K562 (cell line): ENCODE measurements around the gene DHDDS. TPM values are rescaled to one million over a fixed set of nuclear protein-coding genes. Genes with fewer than 3 reads are reported as not detected.
A peak's percentile ranks its signal among the peaks of the same experiment; 100 is the strongest.

ENCODE experiments used
- BRF2 ChIP-seq: IDR thresholded peaks from 3 replicates; pipeline ENCODE4 v1.6.1; 2011; ENCODE audit warnings: borderline replicate concordance, mild to moderate bottlenecking; ENCODE audit not compliant: insufficient read length, insufficient read depth
- E2F5 ChIP-seq: sonication (generic); formaldehyde crosslinking; IDR thresholded peaks from 2 replicates; pipeline ENCODE4 v1.8.0; 2022; ENCODE audit warnings: mild to moderate bottlenecking, missing genetic modification reagents
- E4F1 ChIP-seq: fragments of 250-450 bp; sonication (Bioruptor Pico); IDR thresholded peaks from 2 replicates; pipeline ENCODE4 v1.5.0; 2021; ENCODE audit warnings: mild to moderate bottlenecking, borderline replicate concordance
- HDAC2 ChIP-seq: fragments of 450-650 bp; IDR thresholded peaks from 2 replicates; pipeline ENCODE4 v1.6.1; 2016; ENCODE audit warnings: mild to moderate bottlenecking
- ID3 ChIP-seq, 2 experiments: fragments of 250-450 bp in 1 of 2; fragments of 450-650 bp in 1 of 2; sonication (Bioruptor Pico) in 1 of 2; IDR thresholded peaks; 2 replicates each; pipeline versions ENCODE4 v1.6.1 to v1.8.0; 2016 to 2021; ENCODE audit warnings: mild to moderate bottlenecking in 2 of 2, moderate library complexity in 2 of 2, missing compliant biosample characterization in 1 of 2, missing genetic modification characterization in 1 of 2
- JUN ChIP-seq, 2 experiments: sonication (generic) in 1 of 2; formaldehyde crosslinking in 1 of 2; IDR thresholded peaks; 2 replicates each; pipeline versions ENCODE4 v1.6.1 to v1.8.0; 2012 to 2022; ENCODE audit warnings: borderline replicate concordance in 2 of 2, mild to moderate bottlenecking in 2 of 2, improper control_type of control experiment in 1 of 2, low read depth in 1 of 2, low read length in 1 of 2, missing genetic modification reagents in 1 of 2
- MLX ChIP-seq, 2 experiments: fragments of 450-650 bp in 1 of 2; sonication (generic) in 1 of 2; formaldehyde crosslinking; conservative IDR thresholded peaks; 2 replicates each; pipeline versions ENCODE4 v1.4.0 to v1.8.1; 2020 to 2022; ENCODE audit warnings: mild to moderate bottlenecking in 1 of 2, missing genetic modification reagents in 1 of 2
- SIN3A ChIP-seq, 2 experiments: fragments of 150-350 bp in 1 of 2; IDR thresholded peaks; 2 replicates each; pipeline ENCODE4 v1.6.1; 2011 to 2016; ENCODE audit warnings: borderline replicate concordance in 2 of 2, low read depth in 2 of 2, low read length in 2 of 2, mild to moderate bottlenecking in 2 of 2, moderate library complexity in 2 of 2; ENCODE audit not compliant: control insufficient read depth in 1 of 2
- SNRNP70 ChIP-seq: fragments of 200-400 bp; formaldehyde crosslinking; optimal IDR thresholded peaks from 2 replicates; pipeline ENCODE3; 2017; ENCODE audit warnings: low read depth, low read length
- TRIM25 ChIP-seq: fragments of 450-650 bp; IDR thresholded peaks from 2 replicates; pipeline ENCODE4 v1.7.0; 2016; ENCODE audit warnings: borderline replicate concordance
- ZNF347 ChIP-seq: fragments of 450-650 bp; formaldehyde crosslinking; IDR thresholded peaks from 2 replicates; pipeline ENCODE4 v1.4.0; 2020; ENCODE audit warnings: low read depth, mild to moderate bottlenecking, moderate library complexity
- ZNF431 ChIP-seq: sonication (generic); formaldehyde crosslinking; IDR thresholded peaks from 2 replicates; pipeline ENCODE4 v1.8.0; 2022; ENCODE audit warnings: mild to moderate bottlenecking, missing genetic modification reagents
- ZNF583 ChIP-seq: fragments of 250-450 bp; sonication (Bioruptor Pico); IDR thresholded peaks from 2 replicates; pipeline ENCODE4 v1.4.0; 2020
- ZNF584 ChIP-seq: fragments of 200-800 bp; sonication (Bioruptor generic); IDR thresholded peaks from 2 replicates; pipeline ENCODE4 v1.6.1; 2016; ENCODE audit warnings: low read depth, mild to moderate bottlenecking, missing genetic modification characterization, missing compliant biosample characterization
- ZNF695 ChIP-seq: fragments of 450-650 bp; formaldehyde crosslinking; IDR thresholded peaks from 2 replicates; pipeline ENCODE4 v1.4.0; 2020; ENCODE audit warnings: mild to moderate bottlenecking, moderate library complexity
- polyA plus RNA-seq, 8 experiments: library from polyadenylated mRNA; depleted of rRNA in 4 of 8; stranded (reverse) in 5 of 8; unstranded in 3 of 8; fragments of >200 nt; fragmentation: Nextera tagmentation in 2 of 8; fragmentation: Illumina TruSeq in 1 of 8; extraction: Ambion mirVana in 2 of 8; extraction: Trizol in 1 of 8; gene quantifications; 2 replicates each; pipeline versions ENCODE4 v1.2.1 to v1.2.3, GENCODE V29; 2011 to 2014; ENCODE audit warnings: inconsistent platforms in 1 of 8, missing spikeins in 1 of 8
- total RNA-seq, 7 experiments: library from RNA; depleted of rRNA in 6 of 7; stranded (reverse); fragments of >200 nt in 6 of 7; fragmentation: Illumina TruSeq in 2 of 7; extraction: Trizol in 2 of 7; gene quantifications; 2 replicates each; pipeline versions ENCODE4 v1.2.1 to v1.2.3, GENCODE V29; 2011 to 2021; ENCODE audit warnings: low replicate concordance in 1 of 7

DHDDS gene
- total and polyA plus RNA-seq, 9 of the 15 experiments (the other 6 are each of a cell fraction or from before 2014, with no cell fraction given): 33.3 to 55.0 (median 44.3) TPM

GRCh38 chr1:26471498-26472319, 39.6 kb downstream of the DHDDS start (continued):
- TF ChIP-seq ZNF584 (CRISPR knock-in tag): no peak
- TF ChIP-seq E4F1 (CRISPR knock-in tag): peak; percentile 7; the same call in 1 of the 2 replicates
- TF ChIP-seq ID3 (CRISPR knock-in tag; IDR thresholded peaks at IDR 0.05): no peak
- no peak for TF ChIP-seq ID3 (tag; IDR thresholded peaks at IDR 0.05)
- TF ChIP-seq ZNF583: no peak
- peak; percentile 86 for TF ChIP-seq HDAC2
- 0 out of 2 replicates have a peak, but pooled peaks have one; percentile 5 for TF ChIP-seq JUN (IDR thresholded peaks at IDR 0.05; ENCODE audit: borderline replicate concordance, low read depth, low read length)
- no peak for TF ChIP-seq JUN (CRISPR knock-in tag; IDR thresholded peaks at IDR 0.05; ENCODE audit: borderline replicate concordance)
- TF ChIP-seq ZNF695 (CRISPR knock-in tag): peak; percentile 70; the same call in 1 of the 2 replicates
- peak; percentile 56; the same call in 1 of the 2 replicates for TF ChIP-seq E2F5 (CRISPR knock-in tag)
- peak; percentile 63 to 78; a peak in 2 of 4 replicates for TF ChIP-seq SIN3A (IDR thresholded peaks at IDR 0.05; ENCODE audit: borderline replicate concordance in 2 of 2, control insufficient read depth in 1 of 2, low read depth in 2 of 2, low read length in 2 of 2)
- peak in 1 of 2 experiments; percentile 15; a peak in 1 of 4 replicates for TF ChIP-seq MLX (CRISPR knock-in tag; conservative IDR thresholded peaks at IDR 0.05)
- no peak for TF ChIP-seq BRF2
- no peak for TF ChIP-seq ZNF347 (CRISPR knock-in tag)
- TF ChIP-seq SNRNP70: no peak
- no peak for TF ChIP-seq TRIM25
- 0 out of 2 replicates have a peak, but pooled peaks have one; percentile 62 for TF ChIP-seq ZNF431
